LNCaP clone FGC (cell line): ENCODE data around the gene FOXB2.

Experiments
- DNase-seq: peaks from one replicate; pipeline ENCODE4 v3.0.0-alpha.2; 2011; ENCODE audit warnings: low read depth
- H3K4me3 ChIP-seq: 2 replicates; pipeline ENCODE4 v1.5.1; 2011; ENCODE audit warnings: mild to moderate bottlenecking, low read depth, low read length, control low read depth
- TF ChIP-seq, protein P1 (sequence below): IDR thresholded peaks from 2 replicates; pipeline ENCODE4 v1.5.1; 2012; ENCODE audit warnings: mild to moderate bottlenecking; ENCODE audit not compliant: control insufficient read depth, insufficient read depth; ENCODE audit errors: extremely low read depth

The FOXB2 gene

DNA sequence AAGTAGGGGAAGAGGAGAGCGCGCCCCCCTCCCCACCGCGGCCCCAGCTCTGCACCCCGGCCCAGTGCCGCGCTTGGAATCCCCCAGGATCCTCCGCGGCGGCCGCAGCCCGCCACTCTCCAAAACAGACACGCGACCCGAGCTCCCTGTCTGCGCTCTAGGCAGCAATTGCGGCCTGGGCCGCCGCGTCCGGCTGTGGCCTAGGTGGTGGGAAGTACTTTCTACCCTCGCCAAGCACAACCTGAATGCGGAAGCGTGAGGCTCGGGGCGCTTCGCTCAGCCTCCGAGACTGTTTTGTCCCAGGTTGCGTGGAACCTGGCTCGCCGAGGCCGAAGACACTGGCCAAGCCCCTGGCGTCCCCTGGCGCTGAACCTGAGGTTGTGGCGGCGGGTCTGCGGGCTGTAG lies 3.3 kb upstream of the FOXB2 start:
- H3K4me3 ChIP-seq, result no peak overlapping the region
- DNase-seq, result no peak
- TF ChIP-seq, protein P1, sequence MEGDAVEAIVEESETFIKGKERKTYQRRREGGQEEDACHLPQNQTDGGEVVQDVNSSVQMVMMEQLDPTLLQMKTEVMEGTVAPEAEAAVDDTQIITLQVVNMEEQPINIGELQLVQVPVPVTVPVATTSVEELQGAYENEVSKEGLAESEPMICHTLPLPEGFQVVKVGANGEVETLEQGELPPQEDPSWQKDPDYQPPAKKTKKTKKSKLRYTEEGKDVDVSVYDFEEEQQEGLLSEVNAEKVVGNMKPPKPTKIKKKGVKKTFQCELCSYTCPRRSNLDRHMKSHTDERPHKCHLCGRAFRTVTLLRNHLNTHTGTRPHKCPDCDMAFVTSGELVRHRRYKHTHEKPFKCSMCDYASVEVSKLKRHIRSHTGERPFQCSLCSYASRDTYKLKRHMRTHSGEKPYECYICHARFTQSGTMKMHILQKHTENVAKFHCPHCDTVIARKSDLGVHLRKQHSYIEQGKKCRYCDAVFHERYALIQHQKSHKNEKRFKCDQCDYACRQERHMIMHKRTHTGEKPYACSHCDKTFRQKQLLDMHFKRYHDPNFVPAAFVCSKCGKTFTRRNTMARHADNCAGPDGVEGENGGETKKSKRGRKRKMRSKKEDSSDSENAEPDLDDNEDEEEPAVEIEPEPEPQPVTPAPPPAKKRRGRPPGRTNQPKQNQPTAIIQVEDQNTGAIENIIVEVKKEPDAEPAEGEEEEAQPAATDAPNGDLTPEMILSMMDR, result no peak

DNA sequence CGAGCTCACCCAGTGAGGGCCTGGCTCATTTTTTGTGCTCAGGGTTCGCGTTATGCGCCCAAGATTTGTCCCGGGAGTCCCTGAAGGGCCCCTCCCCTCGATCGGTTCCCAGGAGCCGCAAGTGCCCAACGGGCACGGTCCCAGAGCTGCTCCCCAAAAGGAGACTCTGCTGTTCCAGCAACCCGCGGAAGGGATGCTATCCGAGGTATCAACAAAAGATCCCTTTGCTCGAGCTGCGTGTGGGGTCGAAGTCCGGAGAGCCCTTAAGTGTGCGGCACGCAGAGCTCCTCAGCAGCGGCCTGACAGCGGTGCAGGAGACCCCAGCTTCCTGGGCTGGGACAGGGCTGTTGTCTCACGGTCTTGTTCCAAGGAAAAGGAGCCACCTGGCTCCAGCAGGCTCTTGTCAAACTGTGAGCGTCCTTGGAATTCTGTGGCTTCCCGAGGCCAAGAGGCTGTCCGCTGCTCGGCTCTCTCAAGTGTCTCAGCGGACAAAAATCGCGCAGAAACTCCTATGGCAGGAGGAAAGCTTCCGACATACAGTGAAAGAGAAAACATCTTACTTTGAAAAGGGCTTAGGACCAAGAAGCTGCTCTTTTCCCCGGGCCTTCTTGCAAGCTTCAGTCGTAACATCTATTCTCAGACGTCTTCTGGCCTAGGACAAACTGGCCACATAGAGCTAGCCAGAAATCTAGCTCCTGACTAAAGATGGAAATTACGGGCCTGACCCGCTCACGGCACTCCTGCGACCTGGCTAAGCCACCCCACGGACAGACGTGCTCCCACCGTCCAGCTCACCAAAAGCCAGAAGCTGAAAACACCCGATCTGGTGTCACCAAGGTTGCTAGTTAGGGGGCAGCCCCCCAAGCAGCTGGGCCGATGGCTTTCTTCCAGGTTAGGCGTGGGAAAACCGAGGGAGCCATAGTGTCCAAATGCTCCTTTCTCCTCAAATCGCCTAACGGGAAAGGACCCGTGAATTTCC lies 2.6 kb upstream of the FOXB2 start:
- DNase-seq, result no peak
- no peak overlapping the region for H3K4me3 ChIP-seq
- TF ChIP-seq, protein P1, result no peak

DNA sequence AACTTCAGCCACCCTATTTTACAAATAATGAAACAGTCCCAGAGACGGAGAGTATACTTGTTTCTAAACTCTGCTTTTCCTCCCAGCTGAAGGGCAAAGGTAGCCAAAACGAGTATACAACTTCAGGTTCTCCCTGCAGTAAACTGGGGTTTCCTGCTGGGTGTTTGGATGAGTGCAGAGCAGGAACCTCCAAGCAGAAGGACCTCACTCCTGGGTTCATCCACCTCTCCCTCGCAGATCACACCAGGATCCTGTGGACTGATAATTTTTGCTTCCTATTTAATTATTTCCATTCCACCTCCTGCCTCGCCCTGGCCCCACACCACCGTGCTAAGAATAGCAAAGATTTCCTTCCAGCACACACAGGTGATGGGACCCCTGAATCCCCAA lies 2.0 kb upstream of the FOXB2 start:
- peak overlapping the region; percentile 64; the same call in 1 of the 2 replicates for H3K4me3 ChIP-seq
- no peak for DNase-seq
- TF ChIP-seq, protein P1, result no peak

DNA sequence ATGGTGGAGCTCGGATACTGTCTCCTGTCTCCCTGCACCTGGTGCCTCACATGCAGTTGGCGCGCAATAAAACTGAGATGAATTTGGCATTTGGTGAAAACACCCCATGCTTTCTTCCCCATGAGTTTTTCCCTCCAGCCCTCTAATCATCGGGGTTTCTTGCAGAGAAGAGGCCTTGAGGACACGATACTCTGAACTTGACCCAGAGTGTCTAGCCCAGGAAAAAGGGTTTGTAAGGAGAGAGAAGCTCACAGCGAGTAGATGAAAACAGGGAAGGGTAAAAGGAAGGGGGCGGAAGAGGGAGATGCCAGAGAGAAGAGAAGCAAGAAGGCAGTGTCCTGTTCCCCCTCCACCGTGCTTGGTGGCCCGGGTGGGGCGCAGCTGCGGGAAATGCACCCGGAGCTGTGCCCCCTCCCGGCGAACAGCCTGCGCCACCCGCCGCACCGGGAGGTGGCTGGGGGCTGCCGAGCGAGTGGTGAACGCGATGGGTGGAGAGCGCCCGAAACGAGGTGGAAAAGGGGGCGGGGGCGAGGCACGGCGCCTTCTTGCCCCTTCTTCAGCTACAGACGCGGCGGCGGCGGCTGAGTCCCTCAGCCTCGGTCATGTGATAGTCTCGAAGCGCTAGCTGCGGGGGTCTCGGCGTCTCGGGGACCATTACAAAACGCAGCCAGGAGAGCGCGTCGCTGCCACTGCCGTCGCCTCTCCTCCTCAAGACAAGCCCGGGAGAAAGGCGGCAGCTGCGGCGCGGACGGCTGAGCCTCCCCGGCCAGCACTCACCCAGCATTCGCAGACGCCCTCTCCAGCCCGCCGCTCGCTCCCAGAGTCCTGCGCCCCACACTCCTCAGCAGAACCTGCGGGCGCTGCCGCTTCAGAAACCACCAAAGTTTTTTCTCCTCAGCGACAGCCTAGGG lies 1.1 kb upstream of the FOXB2 start:
- peak overlapping the region; percentile 64 for H3K4me3 ChIP-seq
- DNase-seq, result no peak
- TF ChIP-seq, protein P1, result no peak

DNA sequence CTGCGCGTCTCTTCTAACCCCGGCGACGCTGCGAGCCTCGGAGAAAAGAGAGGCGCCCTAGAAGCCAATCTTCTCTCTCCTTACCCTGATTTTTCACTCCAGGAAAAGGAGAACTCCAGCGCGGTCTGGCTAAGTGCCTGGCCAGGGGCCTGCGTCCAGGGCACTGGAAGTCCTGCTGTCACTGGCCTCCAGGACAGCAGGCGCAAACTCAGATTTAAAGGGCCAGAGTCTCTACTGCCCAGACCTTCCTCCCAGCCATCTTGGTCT lies 553 bp upstream of the FOXB2 start:
- H3K4me3 ChIP-seq, result peak overlapping the region; percentile 64
- TF ChIP-seq, protein P1, result no peak
- DNase-seq, result peak; percentile 36

DNA sequence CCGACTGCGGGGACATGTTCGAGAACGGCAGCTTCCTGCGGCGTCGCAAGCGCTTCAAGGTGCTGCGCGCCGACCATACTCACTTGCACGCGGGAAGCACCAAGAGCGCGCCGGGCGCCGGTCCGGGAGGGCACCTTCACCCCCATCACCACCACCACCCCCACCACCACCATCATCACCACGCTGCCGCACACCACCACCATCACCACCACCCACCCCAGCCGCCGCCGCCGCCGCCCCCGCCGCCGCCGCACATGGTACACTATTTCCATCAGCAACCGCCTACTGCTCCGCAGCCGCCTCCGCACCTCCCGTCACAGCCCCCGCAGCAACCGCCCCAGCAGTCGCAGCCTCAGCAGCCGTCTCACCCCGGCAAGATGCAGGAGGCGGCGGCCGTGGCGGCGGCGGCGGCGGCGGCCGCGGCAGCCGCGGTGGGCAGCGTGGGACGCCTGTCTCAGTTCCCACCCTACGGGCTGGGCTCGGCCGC lies 514 bp downstream of the FOXB2 start:
- DNase-seq, result no peak
- no peak overlapping the region for H3K4me3 ChIP-seq
- TF ChIP-seq, protein P1, result no peak
